ENCODE results near the gene FOSB. TPM values are rescaled to one million over a fixed set of nuclear protein-coding genes. Genes with fewer than 3 reads are reported as not detected.

The FOSB gene
- total and polyA plus RNA-seq, 9 of the 15 experiments (the other 6 are each of a cell fraction or from before 2014, with no cell fraction given), result 0.11 to 2.7 (median 0.73) TPM

DNA sequence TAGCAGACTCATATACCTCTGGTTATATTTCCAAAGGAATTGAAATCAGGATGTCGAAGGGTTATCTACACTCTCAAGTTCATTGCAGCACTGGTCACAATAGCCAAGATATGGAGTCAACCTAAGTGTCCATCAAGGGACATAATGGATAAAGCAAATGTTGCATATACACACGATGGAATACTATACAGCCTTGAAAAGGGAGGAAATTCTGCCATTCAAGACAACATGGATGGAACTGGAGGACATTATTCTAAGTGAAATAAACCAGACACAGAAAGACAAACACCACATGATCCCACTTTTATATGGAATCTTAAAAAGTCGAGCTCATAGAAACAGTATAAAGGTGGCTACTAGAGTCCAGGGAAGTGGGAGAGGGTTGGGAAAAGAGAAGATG is 30.5 kb upstream of the FOSB start:
- no peaks in the 10 kb centered on the region for H4K20me1 ChIP-seq (replicated peaks; ENCODE audit: control insufficient read depth, insufficient read depth, low read length)
- no peak overlapping the region for H3K4me2 ChIP-seq (ENCODE audit: insufficient read depth, low read length)
- H3K36me3 ChIP-seq (ENCODE audit: control insufficient read depth, insufficient read depth, low read length), result no peaks in the 10 kb centered on the region
- intact Hi-C loops (cut with micrococcal nuclease) (no loop called here), in situ Hi-C loops (cut with MboI) (no loop called here)
- H3K4me1 ChIP-seq (replicated peaks in 1 of 2; ENCODE audit: control insufficient read depth in 2 of 2, insufficient read depth in 2 of 2, low read length in 2 of 2), result peaks cover 20 to 27% of the 10 kb centered on the region in 2 experiments
- H3K79me2 ChIP-seq (ENCODE audit: control insufficient read depth, insufficient read depth, low read length), result no peaks in the 10 kb centered on the region
- WGBS (ENCODE audit: insufficient coverage, low coverage, missing lambda C conversion rate), result 57% methylated on average over 3 of the region's 3 CpGs
- H2AFZ ChIP-seq (ENCODE audit: low read depth, low read length), result no peak overlapping the region
- ChIA-PET POLR2A (interaction anchor here (1.2 kb wide), 1 partner anchor 69 kb away, joined by 3 read pairs; no protein-coding TSS in a partner anchor), CTCF (ENCODE audit: low intra/inter-chr PET ratio) (interaction anchor here (6.4 kb wide), 1 partner anchor 41 kb away, joined by 179 read pairs; no protein-coding TSS in a partner anchor)
- H3K27me3 ChIP-seq (ENCODE audit: control insufficient read depth in 2 of 2, insufficient read depth in 2 of 2, low read length in 2 of 2), result no peaks in the 10 kb centered on the region
- H3K9ac ChIP-seq (ENCODE audit: insufficient read depth in 1 of 2, low read depth in 2 of 2, low read length in 2 of 2), result no peak overlapping the region
- FAIRE-seq (no peak), DNase-seq (ENCODE audit: extremely low read depth in 1 of 4, low spot score in 3 of 4) (no peak), ATAC-seq (no peak)
- no peaks in the 10 kb centered on the region for H3K9me1 ChIP-seq (ENCODE audit: control insufficient read depth, insufficient read depth, low read length)
- no peak overlapping the region for H3K4me3 ChIP-seq
- BruUV-seq (replicated peaks), result no TSS peak
- no peak overlapping the region for H3K27ac ChIP-seq (ENCODE audit: extremely low read depth, low read depth, low read length)
- no peaks in the 10 kb centered on the region for H3K9me3 ChIP-seq (replicated peaks; ENCODE audit: control insufficient read depth, insufficient read depth, low read depth, low read length)
- TF ChIP-seq GATAD2B (IDR thresholded peaks at IDR 0.05; ENCODE audit: borderline replicate concordance) (0 out of 2 replicates have a peak, but pooled peaks have one; percentile 20), ZBTB17 (CRISPR knock-in tag; IDR thresholded peaks at IDR 0.05) (no peak), ZNF133 (CRISPR knock-in tag; IDR thresholded peaks at IDR 0.05) (no peak), BCOR (IDR thresholded peaks at IDR 0.05) (peak; percentile 93), RCOR1 (IDR thresholded peaks at IDR 0.05; ENCODE audit: borderline replicate concordance in 1 of 2, low read depth in 2 of 2, low read length in 2 of 2) (0 out of 4 replicates have a peak, but pooled peaks of 1 of the 2 experiments have one; percentile 15), ZFP30 (CRISPR knock-in tag; IDR thresholded peaks at IDR 0.05; ENCODE audit: borderline replicate concordance) (no peak), CBX3 (IDR thresholded peaks at IDR 0.05; ENCODE audit: borderline replicate concordance in 1 of 2, low read length in 2 of 2) (peak in 1 of 2 experiments; percentile 61; a peak in 2 of 3 replicates), POLR2A (conservative IDR thresholded peaks at IDR 0.05) (no peak), KDM4B (IDR thresholded peaks at IDR 0.05; ENCODE audit: borderline replicate concordance in 2 of 2, low read depth in 1 of 2) (no peak), CHD4 (IDR thresholded peaks at IDR 0.05; ENCODE audit: insufficient read depth, insufficient replicate concordance, low read depth, low read length, poor library complexity, severe bottlenecking) (no peak), HDAC1 (IDR thresholded peaks at IDR 0.05) (peak; percentile 28 to 44; a peak in 2 of 4 replicates), SMARCA5 (IDR thresholded peaks at IDR 0.05) (peak; percentile 82; the same call in 1 of the 2 replicates), ZNF146 (CRISPR knock-in tag; IDR thresholded peaks at IDR 0.05; ENCODE audit: unreplicated experiment) (peak; percentile 100), MAZ (CRISPR knock-in tag; conservative IDR thresholded peaks at IDR 0.05 in 1 of 2, IDR thresholded peaks at IDR 0.05 in 1 of 2) (no peak), BCL6 (CRISPR knock-in tag; IDR thresholded peaks at IDR 0.05) (no peak), RBM25 (IDR thresholded peaks at IDR 0.05; ENCODE audit: low read depth, low read length, severe bottlenecking) (peak; percentile 95)
- TF ChIP-seq, protein P1, sequence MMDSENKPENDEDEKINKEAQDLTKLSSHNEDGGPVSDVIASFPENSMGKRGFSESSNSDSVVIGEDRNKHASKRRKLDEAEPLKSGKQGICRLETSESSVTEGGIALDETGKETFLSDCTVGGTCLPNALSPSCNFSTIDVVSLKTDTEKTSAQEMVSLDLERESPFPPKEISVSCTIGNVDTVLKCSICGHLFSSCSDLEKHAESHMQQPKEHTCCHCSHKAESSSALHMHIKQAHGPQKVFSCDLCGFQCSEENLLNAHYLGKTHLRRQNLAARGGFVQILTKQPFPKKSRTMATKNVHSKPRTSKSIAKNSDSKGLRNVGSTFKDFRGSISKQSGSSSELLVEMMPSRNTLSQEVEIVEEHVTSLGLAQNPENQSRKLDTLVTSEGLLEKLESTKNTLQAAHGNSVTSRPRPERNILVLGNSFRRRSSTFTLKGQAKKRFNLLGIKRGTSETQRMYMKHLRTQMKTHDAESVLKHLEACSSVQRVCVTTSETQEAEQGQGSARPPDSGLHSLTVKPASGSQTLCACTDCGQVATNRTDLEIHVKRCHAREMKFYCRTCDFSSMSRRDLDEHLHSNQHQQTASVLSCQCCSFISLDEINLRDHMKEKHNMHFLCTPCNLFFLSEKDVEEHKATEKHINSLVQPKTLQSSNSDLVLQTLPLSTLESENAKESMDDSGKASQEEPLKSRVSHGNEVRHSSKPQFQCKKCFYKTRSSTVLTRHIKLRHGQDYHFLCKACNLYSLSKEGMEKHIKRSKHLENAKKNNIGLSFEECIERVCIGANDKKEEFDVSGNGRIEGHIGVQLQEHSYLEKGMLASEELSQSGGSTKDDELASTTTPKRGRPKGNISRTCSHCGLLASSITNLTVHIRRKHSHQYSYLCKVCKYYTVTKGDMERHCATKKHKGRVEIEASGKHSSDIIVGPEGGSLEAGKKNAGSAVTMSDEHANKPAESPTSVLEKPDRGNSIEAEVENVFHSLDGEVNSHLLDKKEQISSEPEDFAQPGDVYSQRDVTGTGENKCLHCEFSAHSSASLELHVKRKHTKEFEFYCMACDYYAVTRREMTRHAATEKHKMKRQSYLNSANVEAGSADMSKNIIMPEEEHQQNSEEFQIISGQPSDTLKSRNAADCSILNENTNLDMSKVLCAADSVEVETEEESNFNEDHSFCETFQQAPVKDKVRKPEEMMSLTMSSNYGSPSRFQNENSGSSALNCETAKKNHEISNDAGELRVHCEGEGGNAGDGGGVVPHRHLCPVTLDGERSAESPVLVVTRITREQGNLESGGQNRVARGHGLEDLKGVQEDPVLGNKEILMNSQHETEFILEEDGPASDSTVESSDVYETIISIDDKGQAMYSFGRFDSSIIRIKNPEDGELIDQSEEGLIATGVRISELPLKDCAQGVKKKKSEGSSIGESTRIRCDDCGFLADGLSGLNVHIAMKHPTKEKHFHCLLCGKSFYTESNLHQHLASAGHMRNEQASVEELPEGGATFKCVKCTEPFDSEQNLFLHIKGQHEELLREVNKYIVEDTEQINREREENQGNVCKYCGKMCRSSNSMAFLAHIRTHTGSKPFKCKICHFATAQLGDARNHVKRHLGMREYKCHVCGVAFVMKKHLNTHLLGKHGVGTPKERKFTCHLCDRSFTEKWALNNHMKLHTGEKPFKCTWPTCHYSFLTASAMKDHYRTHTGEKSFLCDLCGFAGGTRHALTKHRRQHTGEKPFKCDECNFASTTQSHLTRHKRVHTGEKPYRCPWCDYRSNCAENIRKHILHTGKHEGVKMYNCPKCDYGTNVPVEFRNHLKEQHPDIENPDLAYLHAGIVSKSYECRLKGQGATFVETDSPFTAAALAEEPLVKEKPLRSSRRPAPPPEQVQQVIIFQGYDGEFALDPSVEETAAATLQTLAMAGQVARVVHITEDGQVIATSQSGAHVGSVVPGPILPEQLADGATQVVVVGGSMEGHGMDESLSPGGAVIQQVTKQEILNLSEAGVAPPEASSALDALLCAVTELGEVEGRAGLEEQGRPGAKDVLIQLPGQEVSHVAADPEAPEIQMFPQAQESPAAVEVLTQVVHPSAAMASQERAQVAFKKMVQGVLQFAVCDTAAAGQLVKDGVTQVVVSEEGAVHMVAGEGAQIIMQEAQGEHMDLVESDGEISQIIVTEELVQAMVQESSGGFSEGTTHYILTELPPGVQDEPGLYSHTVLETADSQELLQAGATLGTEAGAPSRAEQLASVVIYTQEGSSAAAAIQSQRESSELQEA (IDR thresholded peaks at IDR 0.05; ENCODE audit: low read depth), result no peak
